ENCODE data around the gene CEP350. TPM values are rescaled to one million over a fixed set of nuclear protein-coding genes. Genes with fewer than 3 reads are reported as not detected.

Gene CEP350
- total RNA-seq, 1 experiment from 2014 or later: 17.1 TPM

DNA sequence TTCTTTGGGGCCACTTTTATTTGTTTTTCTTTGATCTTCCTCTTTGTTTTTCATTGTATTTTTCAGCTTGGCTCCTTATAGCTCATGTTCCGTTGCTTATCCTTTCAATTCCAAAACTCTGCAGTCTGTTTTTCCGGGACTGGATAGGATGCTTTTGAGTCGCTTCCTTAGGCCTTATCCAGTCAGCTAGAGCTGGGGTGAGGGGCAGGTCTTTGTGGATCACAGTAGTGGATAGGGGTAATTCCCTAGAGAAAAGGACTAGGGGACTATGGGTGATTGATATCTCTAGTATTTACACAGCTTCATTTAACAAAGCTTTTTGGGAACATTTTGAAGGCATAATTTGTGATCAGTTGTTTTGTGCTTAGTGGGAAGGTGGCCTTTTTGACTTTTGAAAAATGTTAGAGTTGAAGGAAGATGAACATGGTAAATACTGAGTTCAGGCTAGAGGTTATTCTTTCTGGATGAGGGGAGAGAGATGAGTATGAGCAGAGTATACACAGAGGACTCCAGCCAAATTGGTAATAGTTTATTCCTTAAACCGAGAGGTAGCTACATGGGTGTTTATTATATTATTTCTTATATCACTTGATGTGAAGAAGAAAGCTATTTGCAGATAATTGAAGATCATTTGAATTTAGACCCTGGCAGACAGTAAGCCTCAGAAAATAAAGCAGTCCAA lies 22.5 kb downstream of the CEP350 start:
- Histone ChIP-seq H3K27me3 (ENCODE audit: low read length) (no peaks in the 10 kb centered on the region), H3K9ac (ENCODE audit: low read length) (no peak overlapping the region), H2AFZ (ENCODE audit: low read length) (no peak overlapping the region), H4K20me1 (ENCODE audit: low read length) (0 out of 2 replicates have a peak, but pooled peaks cover 4% of the 10 kb centered on the region), H3K9me2 (replicated peaks; ENCODE audit: low read length) (no peaks in the 10 kb centered on the region), H3K36me3 (ENCODE audit: low read depth, low read length) (no peaks in the 10 kb centered on the region), H3F3A (ENCODE audit: low read length, unreplicated experiment) (no peaks in the 10 kb centered on the region), H3K4me1 (ENCODE audit: insufficient read depth, low read length) (no peaks in the 10 kb centered on the region), H3K79me2 (ENCODE audit: low read length) (peaks cover 87% of the 10 kb centered on the region), H3K4me2 (ENCODE audit: low read length) (no peak overlapping the region), H3K9me3 (ENCODE audit: low read length) (no peaks in the 10 kb centered on the region), H3K4me3 (ENCODE audit: low read length) (no peak overlapping the region), H3K27ac (ENCODE audit: low read length) (no peak overlapping the region)
- ATAC-seq (no peak), DNase-seq (no peak)
- no TSS peak for BruUV-seq (replicated peaks)
- intact Hi-C loops (cut with micrococcal nuclease): no loop called here
- ChIA-PET POLR2A (ENCODE audit: unreplicated experiment) (no interaction called here), CTCF (no interaction called here)
- TF ChIP-seq CTCF (conservative IDR thresholded peaks at IDR 0.05; ENCODE audit: low read depth, low read length): no peak
- TF ChIP-seq EZH2 (IDR thresholded peaks at IDR 0.05; ENCODE audit: low read length, unreplicated experiment): no peak
- no peak for TF ChIP-seq EZH2phosphoT487 (IDR thresholded peaks at IDR 0.05; ENCODE audit: borderline replicate concordance, low read length)

- ChIA-PET POLR2A (ENCODE audit: unreplicated experiment) (no interaction called here), CTCF (no interaction called here)
- H2AFZ ChIP-seq (ENCODE audit: low read length): no peak overlapping the region
- H3F3A ChIP-seq (ENCODE audit: low read length, unreplicated experiment): no peaks in the 10 kb centered on the region
- no TSS peak for BruUV-seq (replicated peaks)
- 0 out of 2 replicates have a peak, but pooled peaks cover 4% of the 10 kb centered on the region for H4K20me1 ChIP-seq (ENCODE audit: low read length)
- H3K27ac ChIP-seq (ENCODE audit: low read length): no peak overlapping the region
- H3K4me2 ChIP-seq (ENCODE audit: low read length): no peak overlapping the region
- H3K9me3 ChIP-seq (ENCODE audit: low read length): no peaks in the 10 kb centered on the region
- H3K4me3 ChIP-seq (ENCODE audit: low read length): no peak overlapping the region
- no peaks in the 10 kb centered on the region for H3K36me3 ChIP-seq (ENCODE audit: low read depth, low read length)
- H3K4me1 ChIP-seq (ENCODE audit: insufficient read depth, low read length): no peaks in the 10 kb centered on the region
- peaks cover 85% of the 10 kb centered on the region for H3K79me2 ChIP-seq (ENCODE audit: low read length)
- H3K27me3 ChIP-seq (ENCODE audit: low read length): no peaks in the 10 kb centered on the region
- H3K9ac ChIP-seq (ENCODE audit: low read length): no peak overlapping the region
- intact Hi-C loops (cut with micrococcal nuclease): no loop called here
- no peak for TF ChIP-seq EZH2phosphoT487 (IDR thresholded peaks at IDR 0.05; ENCODE audit: borderline replicate concordance, low read length)
- TF ChIP-seq CTCF (conservative IDR thresholded peaks at IDR 0.05; ENCODE audit: low read depth, low read length): no peak
- TF ChIP-seq EZH2 (IDR thresholded peaks at IDR 0.05; ENCODE audit: low read length, unreplicated experiment): no peak
- DNase-seq (no peak), ATAC-seq (no peak)
- no peaks in the 10 kb centered on the region for H3K9me2 ChIP-seq (replicated peaks; ENCODE audit: low read length)
Measured at GRCh38 chr1:179978199-179979079, 23.8 kb downstream of the CEP350 start.

DNA sequence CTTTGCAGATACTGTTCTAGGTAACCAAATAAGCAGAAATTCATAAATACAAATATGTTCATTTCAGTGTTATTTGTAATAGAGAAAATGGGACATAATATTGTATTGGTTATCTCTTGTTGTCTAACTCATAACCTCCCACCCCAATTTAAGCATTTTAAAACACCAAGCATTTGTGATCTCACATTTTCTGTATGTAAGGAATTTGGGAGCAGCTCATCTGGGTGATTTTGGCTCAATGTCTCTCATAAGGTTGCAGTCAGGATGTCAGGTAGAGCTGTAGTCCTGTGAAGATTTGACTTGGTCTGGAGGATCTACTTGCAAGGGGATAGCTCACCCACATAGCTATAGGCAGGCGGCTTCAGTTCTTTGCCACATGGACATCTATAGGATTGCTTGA lies 29.5 kb downstream of the CEP350 start:
- no peak overlapping the region for H3K4me3 ChIP-seq (ENCODE audit: low read length)
- ChIA-PET POLR2A (ENCODE audit: unreplicated experiment) (no interaction called here), CTCF (no interaction called here)
- no peaks in the 10 kb centered on the region for H3K27me3 ChIP-seq (ENCODE audit: low read length)
- H3K79me2 ChIP-seq (ENCODE audit: low read length): peaks cover 52% of the 10 kb centered on the region
- no peaks in the 10 kb centered on the region for H3K9me3 ChIP-seq (ENCODE audit: low read length)
- no peaks in the 10 kb centered on the region for H3F3A ChIP-seq (ENCODE audit: low read length, unreplicated experiment)
- TF ChIP-seq EZH2phosphoT487 (IDR thresholded peaks at IDR 0.05; ENCODE audit: borderline replicate concordance, low read length) (no peak), CTCF (conservative IDR thresholded peaks at IDR 0.05; ENCODE audit: low read depth, low read length) (no peak), EZH2 (IDR thresholded peaks at IDR 0.05; ENCODE audit: low read length, unreplicated experiment) (no peak)
- H3K36me3 ChIP-seq (ENCODE audit: low read depth, low read length): no peaks in the 10 kb centered on the region
- H3K9ac ChIP-seq (ENCODE audit: low read length): no peak overlapping the region
- no peaks in the 10 kb centered on the region for H3K9me2 ChIP-seq (replicated peaks; ENCODE audit: low read length)
- no peaks in the 10 kb centered on the region for H3K4me1 ChIP-seq (ENCODE audit: insufficient read depth, low read length)
- DNase-seq (no peak), ATAC-seq (no peak)
- H3K27ac ChIP-seq (ENCODE audit: low read length): no peak overlapping the region
- intact Hi-C loops (cut with micrococcal nuclease): no loop called here
- no peak overlapping the region for H2AFZ ChIP-seq (ENCODE audit: low read length)
- no peaks in the 10 kb centered on the region for H4K20me1 ChIP-seq (ENCODE audit: low read length)
- no peak overlapping the region for H3K4me2 ChIP-seq (ENCODE audit: low read length)
- BruUV-seq (replicated peaks): no TSS peak

All from PC-3 (cell line).